ENCODE measurements around the gene ZMIZ1. TPM values are rescaled to one million over a fixed set of nuclear protein-coding genes. Genes with fewer than 3 reads are reported as not detected.

The ZMIZ1 gene
- total and polyA plus RNA-seq, 2 experiments from 2014 or later, result 9.2 to 30.9 TPM

DNA sequence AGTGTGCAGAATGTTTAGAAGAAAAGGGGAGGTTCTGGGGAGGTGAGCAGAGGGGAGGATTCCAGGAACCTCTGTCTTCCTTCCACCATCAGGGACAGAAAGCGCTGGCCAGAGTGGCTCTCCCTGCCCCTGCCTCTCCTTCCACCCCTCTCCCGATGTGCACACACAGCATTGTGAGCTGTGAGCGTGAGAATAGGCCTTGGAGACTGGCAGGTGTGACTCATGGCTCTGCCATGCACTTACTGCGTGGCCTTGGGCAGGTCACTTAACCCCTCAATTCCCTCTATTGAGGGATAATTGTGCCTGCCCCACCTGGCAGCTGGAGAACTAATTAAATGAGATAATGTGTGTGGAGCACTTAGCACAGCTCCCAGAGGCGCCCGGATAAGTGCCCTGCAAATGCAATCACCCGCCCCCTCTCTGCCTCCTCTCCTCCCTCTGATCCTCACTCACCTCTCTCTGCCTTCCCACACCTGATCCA is 115.4 kb downstream of the ZMIZ1 start:
- Histone ChIP-seq H3F3A (replicated peaks; ENCODE audit: low read depth) (no peaks in the 10 kb centered on the region), H3K36me3 (ENCODE audit: insufficient read depth) (no peaks in the 10 kb centered on the region), H3K27me3 (ENCODE audit: insufficient read depth) (no peaks in the 10 kb centered on the region), H3K79me2 (replicated peaks; ENCODE audit: insufficient read depth) (peaks cover 6% of the 10 kb centered on the region; the same call in 1 of the 2 replicates), H3K4me1 (ENCODE audit: insufficient read depth) (peaks cover 15% of the 10 kb centered on the region), H3K27ac (ENCODE audit: low read depth) (no peak overlapping the region), H3K4me2 (no peak overlapping the region), H3K9me2 (ENCODE audit: insufficient read depth) (no peaks in the 10 kb centered on the region), H2AFZ (no peak overlapping the region), H4K20me1 (replicated peaks; ENCODE audit: insufficient read depth) (no peaks in the 10 kb centered on the region; the same call in 1 of the 2 replicates), H3K4me3 (no peak overlapping the region)
- Mint-ChIP-seq H3K27me3 (ENCODE audit: insufficient read depth, low read depth, poor library complexity) (peaks cover 16% of the 10 kb centered on the region), H3K27ac (no peak overlapping the region), H3K9me3 (no peaks in the 10 kb centered on the region), H3K4me3 (no peak overlapping the region), H3K36me3 (ENCODE audit: low read depth) (peaks cover 9% of the 10 kb centered on the region; the same call in 1 of the 3 replicates), H3K4me1 (peaks cover 50% of the 10 kb centered on the region)
- DNase-seq (ENCODE audit: low spot score), result no peak
- TF ChIP-seq STAT1 (IDR thresholded peaks at IDR 0.05; ENCODE audit: unreplicated experiment), result no peak
- TF ChIP-seq, protein P1, sequence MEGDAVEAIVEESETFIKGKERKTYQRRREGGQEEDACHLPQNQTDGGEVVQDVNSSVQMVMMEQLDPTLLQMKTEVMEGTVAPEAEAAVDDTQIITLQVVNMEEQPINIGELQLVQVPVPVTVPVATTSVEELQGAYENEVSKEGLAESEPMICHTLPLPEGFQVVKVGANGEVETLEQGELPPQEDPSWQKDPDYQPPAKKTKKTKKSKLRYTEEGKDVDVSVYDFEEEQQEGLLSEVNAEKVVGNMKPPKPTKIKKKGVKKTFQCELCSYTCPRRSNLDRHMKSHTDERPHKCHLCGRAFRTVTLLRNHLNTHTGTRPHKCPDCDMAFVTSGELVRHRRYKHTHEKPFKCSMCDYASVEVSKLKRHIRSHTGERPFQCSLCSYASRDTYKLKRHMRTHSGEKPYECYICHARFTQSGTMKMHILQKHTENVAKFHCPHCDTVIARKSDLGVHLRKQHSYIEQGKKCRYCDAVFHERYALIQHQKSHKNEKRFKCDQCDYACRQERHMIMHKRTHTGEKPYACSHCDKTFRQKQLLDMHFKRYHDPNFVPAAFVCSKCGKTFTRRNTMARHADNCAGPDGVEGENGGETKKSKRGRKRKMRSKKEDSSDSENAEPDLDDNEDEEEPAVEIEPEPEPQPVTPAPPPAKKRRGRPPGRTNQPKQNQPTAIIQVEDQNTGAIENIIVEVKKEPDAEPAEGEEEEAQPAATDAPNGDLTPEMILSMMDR (conservative IDR thresholded peaks at IDR 0.05; ENCODE audit: low read depth in 2 of 2), result no peak
- TF ChIP-seq CREB1 (CRISPR knock-in tag; IDR thresholded peaks at IDR 0.05; ENCODE audit: low read depth), result no peak
- TF ChIP-seq NANOG (IDR thresholded peaks at IDR 0.05; ENCODE audit: borderline replicate concordance), result no peak
- TF ChIP-seq, protein P2, sequence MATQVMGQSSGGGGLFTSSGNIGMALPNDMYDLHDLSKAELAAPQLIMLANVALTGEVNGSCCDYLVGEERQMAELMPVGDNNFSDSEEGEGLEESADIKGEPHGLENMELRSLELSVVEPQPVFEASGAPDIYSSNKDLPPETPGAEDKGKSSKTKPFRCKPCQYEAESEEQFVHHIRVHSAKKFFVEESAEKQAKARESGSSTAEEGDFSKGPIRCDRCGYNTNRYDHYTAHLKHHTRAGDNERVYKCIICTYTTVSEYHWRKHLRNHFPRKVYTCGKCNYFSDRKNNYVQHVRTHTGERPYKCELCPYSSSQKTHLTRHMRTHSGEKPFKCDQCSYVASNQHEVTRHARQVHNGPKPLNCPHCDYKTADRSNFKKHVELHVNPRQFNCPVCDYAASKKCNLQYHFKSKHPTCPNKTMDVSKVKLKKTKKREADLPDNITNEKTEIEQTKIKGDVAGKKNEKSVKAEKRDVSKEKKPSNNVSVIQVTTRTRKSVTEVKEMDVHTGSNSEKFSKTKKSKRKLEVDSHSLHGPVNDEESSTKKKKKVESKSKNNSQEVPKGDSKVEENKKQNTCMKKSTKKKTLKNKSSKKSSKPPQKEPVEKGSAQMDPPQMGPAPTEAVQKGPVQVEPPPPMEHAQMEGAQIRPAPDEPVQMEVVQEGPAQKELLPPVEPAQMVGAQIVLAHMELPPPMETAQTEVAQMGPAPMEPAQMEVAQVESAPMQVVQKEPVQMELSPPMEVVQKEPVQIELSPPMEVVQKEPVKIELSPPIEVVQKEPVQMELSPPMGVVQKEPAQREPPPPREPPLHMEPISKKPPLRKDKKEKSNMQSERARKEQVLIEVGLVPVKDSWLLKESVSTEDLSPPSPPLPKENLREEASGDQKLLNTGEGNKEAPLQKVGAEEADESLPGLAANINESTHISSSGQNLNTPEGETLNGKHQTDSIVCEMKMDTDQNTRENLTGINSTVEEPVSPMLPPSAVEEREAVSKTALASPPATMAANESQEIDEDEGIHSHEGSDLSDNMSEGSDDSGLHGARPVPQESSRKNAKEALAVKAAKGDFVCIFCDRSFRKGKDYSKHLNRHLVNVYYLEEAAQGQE (IDR thresholded peaks at IDR 0.05; ENCODE audit: unreplicated experiment), result no peak
- TF ChIP-seq, protein P3, sequence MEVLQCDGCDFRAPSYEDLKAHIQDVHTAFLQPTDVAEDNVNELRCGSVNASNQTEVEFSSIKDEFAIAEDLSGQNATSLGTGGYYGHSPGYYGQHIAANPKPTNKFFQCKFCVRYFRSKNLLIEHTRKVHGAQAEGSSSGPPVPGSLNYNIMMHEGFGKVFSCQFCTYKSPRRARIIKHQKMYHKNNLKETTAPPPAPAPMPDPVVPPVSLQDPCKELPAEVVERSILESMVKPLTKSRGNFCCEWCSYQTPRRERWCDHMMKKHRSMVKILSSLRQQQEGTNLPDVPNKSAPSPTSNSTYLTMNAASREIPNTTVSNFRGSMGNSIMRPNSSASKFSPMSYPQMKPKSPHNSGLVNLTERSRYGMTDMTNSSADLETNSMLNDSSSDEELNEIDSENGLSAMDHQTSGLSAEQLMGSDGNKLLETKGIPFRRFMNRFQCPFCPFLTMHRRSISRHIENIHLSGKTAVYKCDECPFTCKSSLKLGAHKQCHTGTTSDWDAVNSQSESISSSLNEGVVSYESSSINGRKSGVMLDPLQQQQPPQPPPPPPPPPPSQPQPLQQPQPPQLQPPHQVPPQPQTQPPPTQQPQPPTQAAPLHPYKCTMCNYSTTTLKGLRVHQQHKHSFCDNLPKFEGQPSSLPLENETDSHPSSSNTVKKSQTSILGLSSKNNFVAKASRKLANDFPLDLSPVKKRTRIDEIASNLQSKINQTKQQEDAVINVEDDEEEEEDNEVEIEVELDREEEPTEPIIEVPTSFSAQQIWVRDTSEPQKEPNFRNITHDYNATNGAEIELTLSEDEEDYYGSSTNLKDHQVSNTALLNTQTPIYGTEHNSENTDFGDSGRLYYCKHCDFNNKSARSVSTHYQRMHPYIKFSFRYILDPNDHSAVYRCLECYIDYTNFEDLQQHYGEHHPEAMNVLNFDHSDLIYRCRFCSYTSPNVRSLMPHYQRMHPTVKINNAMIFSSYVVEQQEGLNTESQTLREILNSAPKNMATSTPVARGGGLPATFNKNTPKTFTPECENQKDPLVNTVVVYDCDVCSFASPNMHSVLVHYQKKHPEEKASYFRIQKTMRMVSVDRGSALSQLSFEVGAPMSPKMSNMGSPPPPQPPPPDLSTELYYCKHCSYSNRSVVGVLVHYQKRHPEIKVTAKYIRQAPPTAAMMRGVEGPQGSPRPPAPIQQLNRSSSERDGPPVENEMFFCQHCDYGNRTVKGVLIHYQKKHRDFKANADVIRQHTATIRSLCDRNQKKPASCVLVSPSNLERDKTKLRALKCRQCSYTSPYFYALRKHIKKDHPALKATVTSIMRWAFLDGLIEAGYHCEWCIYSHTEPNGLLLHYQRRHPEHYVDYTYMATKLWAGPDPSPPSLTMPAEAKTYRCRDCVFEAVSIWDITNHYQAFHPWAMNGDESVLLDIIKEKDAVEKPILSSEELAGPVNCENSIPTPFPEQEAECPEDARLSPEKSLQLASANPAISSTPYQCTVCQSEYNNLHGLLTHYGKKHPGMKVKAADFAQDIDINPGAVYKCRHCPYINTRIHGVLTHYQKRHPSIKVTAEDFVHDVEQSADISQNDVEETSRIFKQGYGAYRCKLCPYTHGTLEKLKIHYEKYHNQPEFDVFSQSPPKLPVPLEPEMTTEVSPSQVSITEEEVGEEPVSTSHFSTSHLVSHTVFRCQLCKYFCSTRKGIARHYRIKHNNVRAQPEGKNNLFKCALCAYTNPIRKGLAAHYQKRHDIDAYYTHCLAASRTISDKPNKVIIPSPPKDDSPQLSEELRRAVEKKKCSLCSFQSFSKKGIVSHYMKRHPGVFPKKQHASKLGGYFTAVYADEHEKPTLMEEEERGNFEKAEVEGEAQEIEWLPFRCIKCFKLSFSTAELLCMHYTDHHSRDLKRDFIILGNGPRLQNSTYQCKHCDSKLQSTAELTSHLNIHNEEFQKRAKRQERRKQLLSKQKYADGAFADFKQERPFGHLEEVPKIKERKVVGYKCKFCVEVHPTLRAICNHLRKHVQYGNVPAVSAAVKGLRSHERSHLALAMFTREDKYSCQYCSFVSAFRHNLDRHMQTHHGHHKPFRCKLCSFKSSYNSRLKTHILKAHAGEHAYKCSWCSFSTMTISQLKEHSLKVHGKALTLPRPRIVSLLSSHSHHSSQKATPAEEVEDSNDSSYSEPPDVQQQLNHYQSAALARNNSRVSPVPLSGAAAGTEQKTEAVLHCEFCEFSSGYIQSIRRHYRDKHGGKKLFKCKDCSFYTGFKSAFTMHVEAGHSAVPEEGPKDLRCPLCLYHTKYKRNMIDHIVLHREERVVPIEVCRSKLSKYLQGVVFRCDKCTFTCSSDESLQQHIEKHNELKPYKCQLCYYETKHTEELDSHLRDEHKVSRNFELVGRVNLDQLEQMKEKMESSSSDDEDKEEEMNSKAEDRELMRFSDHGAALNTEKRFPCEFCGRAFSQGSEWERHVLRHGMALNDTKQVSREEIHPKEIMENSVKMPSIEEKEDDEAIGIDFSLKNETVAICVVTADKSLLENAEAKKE (CRISPR knock-in tag; IDR thresholded peaks at IDR 0.05), result no peak
- TF ChIP-seq EZH2phosphoT487 (IDR thresholded peaks at IDR 0.05; ENCODE audit: unreplicated experiment), result no peak
- no peak for ATAC-seq

Data from GM23338 (cell line).